ENCODE measurements around the gene EHBP1L1.

EHBP1L1 gene

DNA sequence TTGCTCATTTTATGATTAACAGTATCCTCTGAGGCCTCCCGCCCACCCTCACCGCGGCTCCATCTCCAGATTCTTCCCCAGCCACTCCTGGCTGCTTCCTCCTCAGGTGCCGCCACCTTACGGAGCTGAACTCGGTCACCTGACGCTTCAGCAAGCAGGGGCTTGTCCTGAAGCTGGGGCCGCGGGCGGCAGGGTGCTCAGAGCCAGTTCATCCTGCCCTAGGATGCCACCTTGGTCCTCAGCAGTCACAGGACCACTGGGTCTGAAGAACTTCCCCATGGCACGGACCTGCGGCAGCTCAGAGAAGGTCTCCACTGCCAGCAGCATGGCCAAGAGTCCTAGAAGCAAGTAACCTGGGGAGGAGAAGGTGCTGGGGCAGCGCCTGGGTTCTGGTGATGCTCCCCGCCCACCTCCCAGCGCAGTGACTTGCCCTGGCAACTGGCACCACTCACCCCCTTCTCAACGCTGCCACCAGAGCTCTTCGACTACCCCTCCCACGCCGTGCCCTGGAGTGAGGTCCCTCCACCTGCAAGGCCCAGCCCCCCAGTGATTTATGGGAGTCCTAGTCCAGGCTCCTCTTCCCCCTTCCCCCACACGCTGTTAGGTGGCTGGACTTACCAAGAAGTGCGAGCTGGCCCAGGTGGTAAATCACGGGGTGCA lies 17.1 kb downstream of the EHBP1L1 start:
- DNase-seq (ENCODE audit: extremely low read depth in 1 of 2, low read depth in 1 of 2) = no peak

DNA sequence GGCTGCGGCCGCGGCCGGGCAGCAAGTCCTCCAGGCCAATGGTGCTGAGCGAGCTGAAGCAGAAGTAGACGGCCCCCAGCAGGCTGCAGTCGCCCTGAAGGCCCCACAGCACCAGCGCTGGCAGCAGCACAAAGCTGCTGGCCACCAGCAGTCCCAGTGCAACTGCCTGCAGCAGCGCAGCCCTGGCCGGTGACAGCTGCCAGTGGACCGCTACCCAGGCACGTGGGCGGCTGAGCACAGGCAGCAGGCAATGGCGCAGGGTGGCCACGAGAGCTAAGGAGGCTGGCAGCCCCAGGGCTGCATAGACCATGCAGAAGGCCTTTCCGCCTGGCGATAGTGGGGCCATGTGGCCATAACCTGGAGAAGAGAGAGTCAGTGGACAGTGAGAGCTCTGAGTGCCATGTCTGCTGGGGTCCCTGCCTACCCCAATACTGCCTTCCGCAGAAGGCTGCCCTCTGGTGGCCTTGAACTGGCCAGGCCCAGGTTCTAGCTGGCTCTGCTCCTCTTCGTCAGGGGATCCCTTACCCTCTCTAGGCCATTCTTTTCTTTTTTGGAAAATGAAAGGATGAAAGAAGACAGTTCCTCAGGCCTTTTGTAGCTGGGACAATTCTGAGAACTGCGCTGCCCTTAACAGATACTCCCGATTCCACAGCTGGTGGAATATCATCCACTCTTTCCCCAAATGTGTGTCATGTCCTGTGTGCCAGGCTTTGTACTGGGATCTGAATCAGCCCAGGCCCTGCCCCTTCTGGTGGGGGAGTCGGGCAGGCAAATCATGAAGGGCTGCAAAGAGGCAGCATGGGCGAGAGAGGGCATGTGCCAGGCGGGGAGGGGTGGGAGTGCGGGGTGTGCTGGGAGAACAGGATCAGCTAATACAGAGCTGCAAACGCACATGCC lies 17.9 kb downstream of the EHBP1L1 start:
- no peak for DNase-seq (ENCODE audit: extremely low read depth in 1 of 2, low read depth in 1 of 2)

DNA sequence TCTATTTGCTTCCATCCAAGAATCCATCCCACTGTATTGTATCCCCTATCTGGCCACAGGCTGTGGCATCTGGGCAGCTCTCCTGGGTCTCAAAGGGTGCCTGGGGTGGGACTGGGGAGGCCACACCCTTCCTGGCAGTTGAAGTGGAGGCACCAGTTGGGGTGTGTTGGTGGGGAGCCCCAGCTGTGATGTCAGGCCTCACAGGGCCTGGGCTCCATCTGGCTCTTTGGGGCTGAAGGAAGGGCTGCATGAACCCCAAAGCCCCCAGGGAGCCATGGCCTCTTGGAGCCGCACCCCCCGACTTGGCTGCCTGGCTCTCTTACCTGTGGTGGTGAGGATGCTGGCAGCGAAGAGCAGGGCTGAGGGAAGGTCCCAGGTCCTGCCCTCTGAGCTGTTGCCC lies 19.3 kb downstream of the EHBP1L1 start:
- DNase-seq (ENCODE audit: extremely low read depth in 1 of 2, low read depth in 1 of 2) = no peak

DNA sequence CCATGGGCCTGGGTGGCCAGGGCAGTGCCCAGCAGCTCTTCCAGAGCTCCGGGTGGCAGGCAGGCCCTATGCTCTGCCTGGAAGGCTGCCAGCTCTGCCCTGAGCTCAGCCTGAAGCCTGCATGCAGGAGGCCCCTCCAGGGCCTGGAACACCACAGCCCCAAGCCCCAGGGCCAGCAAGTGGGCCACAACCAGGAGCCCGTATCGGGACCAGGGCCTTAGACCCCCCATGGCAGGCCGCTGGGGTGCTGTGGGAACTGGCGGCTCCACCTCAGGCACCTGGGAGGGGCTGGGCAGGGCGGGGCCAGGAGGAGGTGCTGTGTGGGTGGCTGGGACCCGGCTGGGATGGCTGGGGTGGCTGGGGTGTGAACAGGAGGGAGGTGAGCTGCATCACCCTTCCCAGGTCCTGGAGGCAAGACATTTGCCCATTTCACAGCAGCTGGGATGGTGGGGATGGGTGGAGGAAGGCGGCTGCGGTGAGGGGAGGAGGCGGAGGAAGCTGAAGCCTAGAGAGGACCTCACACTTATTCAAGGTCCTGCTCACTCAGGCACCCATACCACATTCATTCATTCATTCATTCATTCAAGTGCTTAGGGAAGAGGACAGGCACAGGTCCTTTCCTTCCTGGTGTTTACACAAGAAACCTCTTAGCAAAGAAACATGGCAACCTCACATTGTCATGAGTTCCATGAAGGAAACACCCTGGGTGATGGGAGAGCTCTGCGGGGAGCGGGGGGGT lies 19.9 kb downstream of the EHBP1L1 start, which contains the start of gene KCNK7:
Gene KCNK7 (minus strand): TSS at position 258 of the 739 bp plus-strand sequence. CDS start 28 bp downstream, at position 230.
- no peak for DNase-seq (ENCODE audit: extremely low read depth in 1 of 2, low read depth in 1 of 2)

DNA sequence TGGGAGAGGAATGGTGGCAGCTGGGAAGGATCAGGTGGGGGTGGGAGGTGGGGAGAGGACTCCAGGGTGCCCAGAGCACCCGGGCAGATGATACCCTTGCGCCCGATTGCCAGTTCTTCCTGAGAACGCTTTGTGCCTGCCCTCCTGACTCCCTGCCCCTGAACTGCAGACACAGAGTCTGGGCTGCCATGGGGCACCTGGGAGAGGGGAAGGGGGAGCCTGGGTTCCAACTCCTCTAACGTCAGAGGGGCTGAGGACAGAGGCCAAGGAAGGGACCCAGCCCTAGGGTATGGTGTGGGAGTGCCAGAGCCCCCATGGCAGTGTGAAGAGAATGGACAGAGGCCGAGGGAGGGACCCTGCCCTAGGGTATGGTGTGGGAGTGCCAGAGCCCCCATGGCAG lies 20.7 kb downstream of the EHBP1L1 start:
- no peak for DNase-seq (ENCODE audit: extremely low read depth in 1 of 2, low read depth in 1 of 2)

DNA sequence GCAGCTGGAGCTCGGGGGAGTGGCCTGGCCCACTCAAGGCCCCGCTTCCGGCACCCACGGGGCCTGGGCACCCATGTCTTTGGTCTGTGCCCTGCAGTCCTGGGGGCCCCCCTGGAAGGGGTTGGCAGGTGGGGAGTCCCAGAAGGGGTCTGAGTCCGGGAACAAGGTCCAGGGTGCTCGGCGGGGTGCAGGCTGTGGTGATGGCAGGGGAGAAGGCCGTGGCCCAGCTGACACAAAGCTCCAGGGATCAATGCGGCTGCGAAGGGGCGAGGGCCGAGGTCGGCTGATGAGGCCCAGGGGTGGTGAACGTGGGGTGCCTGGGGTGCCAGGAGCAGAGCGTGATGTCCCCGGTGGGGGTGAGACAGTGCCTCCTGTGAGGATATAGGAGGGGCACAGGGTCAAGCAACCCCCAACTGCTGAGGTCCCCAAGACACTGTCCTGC lies 22.4 kb downstream of the EHBP1L1 start:
- no peak for DNase-seq (ENCODE audit: extremely low read depth in 1 of 2, low read depth in 1 of 2)

DNA sequence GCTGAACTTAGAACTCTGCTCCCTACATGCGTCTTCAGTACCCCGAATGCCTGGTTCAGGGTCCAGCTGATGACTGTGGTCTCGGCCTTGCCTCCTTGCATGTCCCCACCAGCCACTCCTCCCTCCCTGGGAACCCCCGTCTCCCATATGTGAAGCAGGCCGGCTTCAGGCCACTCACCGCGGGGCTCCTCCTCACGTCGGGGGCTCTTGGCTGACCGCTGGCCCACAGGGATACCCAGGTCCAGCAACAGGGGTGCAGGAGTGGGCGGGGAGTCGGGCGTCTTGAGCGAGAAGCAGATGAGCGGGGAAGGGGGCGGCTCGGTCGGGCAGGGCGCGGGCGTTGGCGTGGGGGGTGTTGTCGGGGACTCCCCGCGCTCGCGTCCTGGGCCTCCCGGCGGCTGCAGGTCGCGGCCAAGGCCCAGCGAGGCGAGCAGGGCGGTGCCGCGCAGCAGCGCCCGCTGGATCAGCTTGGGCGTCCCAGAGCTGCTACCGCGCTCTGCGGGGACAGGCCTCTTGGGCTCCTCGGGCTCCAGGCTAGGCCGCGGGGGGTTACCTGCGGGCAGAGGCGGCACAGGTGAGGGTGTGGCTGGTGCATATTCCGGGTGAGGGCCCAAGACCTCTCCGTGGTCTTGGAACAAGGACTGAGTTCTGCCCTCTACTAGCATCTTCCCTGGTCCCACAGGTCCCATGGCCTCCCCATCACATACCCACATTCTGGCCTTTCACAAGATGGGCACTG lies 23.5 kb downstream of the EHBP1L1 start:
- DNase-seq (ENCODE audit: extremely low read depth in 1 of 2, low read depth in 1 of 2) = no peak

DNA sequence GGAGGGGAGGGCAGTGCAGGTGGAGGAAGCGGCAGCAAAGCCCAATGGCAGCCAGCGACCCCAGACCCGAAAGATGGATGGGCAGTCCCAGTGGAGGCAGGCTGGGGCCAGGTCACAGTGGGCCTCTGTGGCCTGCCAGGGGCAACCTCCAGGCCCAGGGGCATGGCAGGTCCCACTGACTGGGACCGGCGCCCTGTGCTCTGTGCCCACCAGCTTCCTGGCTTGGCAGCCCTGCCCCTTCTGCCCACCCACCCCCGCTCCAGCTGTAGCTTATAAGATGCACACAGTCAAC lies 24.0 kb downstream of the EHBP1L1 start:
- no peak for DNase-seq (ENCODE audit: extremely low read depth in 1 of 2, low read depth in 1 of 2)

DNA sequence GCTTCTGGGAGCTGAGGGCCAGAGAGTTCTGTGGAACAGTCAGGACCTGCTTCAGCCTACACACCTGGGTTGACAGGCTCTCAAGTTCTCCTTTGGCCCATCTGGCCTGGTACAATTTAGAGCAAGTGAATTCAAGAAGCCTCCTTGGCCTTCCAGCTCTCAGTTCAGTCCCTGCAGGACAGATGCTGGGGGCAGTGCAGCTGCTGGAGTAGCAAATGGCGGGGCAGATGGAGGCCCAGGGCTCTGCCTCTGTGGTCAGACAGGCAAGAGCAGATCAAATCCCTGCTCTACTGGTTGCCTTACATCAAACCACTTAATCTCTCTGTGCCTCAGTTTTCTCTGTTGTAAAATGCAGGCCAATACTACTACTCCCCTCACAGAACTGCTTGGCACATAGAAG lies 28.4 kb downstream of the EHBP1L1 start:
- DNase-seq (ENCODE audit: extremely low read depth in 1 of 2, low read depth in 1 of 2) = no peak

DNA sequence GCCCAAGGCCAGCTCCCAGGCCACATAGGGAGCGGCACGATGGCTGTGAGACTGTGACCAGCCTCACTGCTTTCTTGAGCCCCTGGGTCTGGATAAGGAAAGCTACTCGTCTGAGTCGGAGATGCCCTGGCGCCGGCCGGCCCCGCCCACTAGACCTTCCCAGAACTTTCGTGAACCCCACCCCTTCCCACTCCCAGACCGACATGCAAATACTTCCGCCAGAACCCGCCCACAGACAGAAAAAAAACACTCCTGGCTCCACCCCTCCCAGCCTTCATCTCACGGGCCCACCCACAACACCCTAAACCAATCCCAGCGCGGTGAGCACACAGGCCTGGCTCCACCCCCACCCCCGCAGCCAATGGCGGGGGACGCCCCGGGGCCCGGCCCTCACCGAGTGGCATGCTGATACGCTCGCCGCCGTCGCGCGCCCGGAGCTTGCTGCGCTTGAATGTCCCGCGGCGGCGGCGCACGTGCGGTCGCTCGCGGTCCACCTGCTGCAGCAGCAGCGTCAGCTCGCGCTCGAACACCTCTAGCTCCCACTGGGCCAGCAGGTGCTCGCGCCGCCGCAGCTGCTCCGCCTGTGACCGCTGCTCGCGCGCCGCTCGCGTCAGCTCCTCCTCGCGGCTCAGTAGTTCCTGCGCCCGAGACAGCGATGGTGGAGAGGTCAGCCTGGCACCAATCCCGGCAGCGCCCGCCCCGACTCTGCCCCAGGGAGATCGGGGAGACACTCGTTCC lies 31.2 kb downstream of the EHBP1L1 start:
- no peak for DNase-seq (ENCODE audit: extremely low read depth in 1 of 2, low read depth in 1 of 2)

DNA sequence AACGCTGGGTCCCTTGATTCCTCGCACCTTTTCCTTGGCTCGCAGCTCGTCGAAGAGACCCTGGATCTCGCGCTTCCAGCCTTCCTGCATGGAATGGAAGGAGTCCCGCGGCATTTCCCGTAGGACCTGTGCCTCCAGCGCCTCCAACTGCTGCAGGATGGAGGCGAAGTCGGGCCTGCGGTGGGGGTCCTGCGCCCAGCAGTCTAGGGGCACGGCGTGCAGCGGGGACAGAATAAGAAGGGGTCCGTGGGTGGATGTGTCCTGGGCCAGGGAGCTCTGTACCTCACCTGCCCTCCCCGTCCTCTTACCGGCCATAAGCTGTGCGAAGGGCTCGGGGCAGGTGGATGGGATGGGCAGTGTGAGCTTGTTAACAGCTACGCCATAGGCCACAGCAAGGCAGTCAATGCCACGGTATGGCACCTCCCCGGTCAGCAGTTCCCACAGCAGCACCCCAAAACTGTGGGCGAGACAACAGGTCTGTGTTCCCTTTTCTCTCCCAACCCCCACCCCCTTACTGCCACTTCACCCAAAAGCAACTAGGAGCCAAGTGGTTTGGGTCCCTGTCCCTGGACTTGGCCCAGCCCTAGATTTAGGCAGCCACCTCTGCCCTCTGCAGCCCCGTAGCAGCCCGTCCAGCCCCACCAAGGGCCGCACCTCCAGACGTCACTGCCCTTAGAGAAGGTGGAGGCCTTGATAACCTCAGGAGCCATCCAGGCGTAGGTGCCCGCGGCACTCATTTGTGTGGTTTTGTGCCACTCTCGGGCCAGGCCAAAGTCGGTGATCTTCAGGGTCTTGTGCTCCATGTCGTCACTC lies 32.0 kb downstream of the EHBP1L1 start:
- no peak for DNase-seq (ENCODE audit: extremely low read depth in 1 of 2, low read depth in 1 of 2)

DNA sequence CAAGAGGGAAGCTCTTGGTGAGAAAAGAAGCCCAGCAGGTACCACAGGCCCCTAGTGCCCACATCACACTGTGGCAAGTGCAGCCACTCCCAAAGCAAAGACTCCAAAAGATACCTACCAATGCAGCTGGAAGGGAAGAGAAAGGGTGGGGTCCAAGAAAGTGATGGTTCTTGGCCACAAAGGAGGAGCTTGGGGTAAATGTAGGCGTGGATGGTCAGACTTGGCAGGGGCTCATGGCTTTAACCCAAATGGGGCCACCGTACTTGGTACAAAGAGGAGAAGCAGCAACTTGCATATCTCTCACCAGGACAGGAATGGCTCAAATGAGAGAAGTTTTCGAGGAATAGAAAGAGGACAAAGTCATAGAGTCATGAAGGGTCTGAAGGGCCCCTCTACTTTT lies 33.4 kb downstream of the EHBP1L1 start:
- DNase-seq (ENCODE audit: extremely low read depth in 1 of 2, low read depth in 1 of 2) = no peak

DNA sequence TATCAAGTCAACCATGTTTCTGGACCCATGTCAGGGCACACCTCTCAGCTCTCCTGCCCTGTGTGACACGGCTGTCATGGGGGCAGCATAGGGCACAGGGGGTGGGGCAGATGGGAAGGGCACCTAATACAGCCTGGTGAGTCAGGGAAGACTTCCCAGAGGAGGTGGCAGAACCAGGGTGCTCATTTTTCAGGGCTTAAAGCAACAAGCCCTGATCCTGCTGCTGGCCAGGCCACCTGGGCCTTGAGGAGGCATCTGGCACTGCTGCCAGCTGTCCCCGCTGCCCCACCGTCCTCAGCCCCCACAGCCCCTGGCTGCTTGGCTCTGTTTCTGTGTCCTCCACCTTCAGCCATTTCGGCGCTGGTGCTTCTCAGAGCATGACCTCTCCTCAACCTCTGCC lies 33.8 kb downstream of the EHBP1L1 start:
- DNase-seq (ENCODE audit: extremely low read depth in 1 of 2, low read depth in 1 of 2) = no peak

DNA sequence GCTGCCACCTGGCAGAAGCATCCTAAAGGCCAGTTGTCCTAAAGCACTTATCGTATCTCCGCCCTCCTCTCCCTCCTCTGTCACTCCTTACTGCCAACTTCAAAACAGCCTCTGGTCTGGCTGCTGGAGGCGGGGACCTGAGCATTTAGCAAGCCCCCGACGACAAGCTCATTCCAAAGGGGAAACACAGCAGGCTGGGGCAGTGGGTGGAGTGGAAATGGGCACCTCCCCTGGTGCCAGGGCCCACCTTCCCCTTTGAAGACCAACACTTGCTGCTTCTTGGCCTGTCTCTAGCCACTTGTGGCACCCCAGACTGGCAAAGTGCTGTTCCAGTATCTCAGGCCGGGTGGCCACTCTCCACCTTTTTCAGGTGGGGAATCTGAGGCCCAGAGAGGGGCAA lies 34.6 kb downstream of the EHBP1L1 start:
- DNase-seq (ENCODE audit: extremely low read depth in 1 of 2, low read depth in 1 of 2) = no peak

DNA sequence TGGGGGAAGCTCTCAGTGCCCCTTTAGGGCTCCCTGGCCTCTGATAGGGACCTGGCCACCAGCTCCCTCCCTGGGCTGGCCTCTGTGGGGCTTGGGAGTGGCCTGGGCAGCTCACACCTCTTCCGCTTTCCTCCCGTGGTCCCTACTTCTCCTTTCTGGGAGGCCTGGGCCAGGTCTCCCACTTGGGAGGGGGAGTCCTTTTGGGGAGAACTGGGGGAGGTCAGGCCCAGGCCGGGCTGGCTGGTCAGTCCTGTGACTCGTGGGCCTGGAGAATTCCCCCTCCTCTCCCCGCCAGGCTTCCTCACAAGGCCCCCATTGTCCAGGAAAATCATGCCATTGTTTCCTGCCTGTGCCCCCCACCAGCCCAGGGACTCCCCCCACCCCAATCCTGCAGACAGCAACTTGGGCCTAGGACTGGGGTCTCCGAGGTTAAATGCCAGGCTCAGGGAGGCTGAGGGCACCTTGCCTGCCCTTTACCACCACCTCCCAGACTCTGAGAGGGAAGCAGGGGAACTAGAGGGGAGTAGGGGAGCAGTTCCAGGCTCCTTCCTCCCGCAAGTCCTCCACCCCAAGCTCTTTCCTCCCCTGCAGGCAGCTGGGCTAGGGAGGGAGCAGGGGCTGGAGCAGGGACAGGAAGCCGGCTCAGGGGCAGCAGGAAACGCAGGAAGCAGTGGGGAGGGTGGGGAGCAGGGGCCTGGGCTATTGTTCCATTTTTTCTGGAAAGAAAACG lies 35.3 kb downstream of the EHBP1L1 start:
- no peak for DNase-seq (ENCODE audit: extremely low read depth in 1 of 2, low read depth in 1 of 2)

DNA sequence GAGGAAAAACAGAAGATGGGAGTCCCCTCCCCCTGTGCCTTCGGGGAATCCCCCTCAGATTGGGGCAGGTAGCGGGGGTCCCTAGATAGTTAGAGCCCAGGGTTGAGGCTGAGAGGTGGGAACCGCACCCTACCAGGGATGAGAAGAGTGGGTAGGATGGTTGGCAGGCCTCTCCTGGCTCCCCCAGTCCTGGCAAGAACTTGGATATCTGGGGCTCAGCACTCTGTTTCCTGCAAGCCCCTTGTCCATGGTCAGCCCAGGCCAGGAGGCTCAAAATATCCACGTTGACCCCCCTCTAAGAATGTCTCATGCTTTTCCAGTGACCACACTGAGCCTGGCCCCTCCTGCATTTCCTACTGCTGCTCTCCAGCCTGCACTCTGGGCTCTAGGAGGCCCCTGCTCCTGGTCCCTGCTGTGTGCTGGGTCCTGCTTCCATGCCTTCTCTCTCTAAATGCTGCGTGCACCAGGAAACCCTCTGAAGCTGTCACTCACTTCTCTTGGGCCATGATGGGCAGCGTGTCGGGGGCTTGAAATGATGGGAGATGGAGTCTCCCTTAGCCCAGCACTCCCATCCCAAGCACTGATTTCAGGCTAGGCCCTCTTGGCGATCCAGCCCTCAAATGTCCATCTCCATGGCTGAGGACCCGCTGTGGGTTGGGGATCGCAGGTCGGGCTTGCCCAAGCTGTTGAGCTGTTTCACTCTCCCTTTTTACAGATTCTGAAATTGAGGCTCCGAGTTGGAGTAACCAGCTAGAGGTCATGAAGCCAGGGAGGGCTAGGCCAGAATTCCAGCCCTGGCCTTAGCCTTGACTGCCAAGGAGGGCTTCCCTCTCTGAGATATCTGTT lies 36.1 kb downstream of the EHBP1L1 start:
- no peak for DNase-seq (ENCODE audit: extremely low read depth in 1 of 2, low read depth in 1 of 2)

DNA sequence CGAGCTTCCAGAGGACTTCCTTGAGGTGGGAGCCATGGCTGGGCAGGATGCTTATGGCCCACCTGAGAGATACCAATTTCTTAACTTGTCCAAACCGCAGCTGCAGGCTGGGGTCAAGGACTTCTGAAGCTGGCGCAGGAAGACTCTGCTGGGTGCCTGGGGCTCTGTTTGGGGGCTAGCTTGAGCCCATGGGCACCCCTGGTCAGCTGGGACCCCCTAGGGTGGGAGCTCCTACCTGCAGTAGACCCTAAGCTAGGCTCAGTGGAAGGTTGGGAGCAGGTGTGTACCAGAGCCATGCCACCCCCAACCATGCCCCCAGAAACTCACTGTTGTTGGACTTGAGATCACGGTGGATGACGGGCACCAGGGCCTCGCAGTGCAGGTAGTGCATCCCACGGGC lies 36.8 kb downstream of the EHBP1L1 start:
- DNase-seq (ENCODE audit: extremely low read depth in 1 of 2, low read depth in 1 of 2) = no peak
